GM18870 (cell line): Measurements from ENCODE around the gene OTULINL.
A peak's percentile ranks its signal among the peaks of the same experiment; 100 is the strongest.
"Not testable (repeated sequence)": the region's sequence is repeated elsewhere in the genome, so short reads cannot be mapped to it uniquely, and the experiment has no call there.

Experiments used
- ATAC-seq: cut with Tn5 transposase; IDR thresholded peaks from one replicate; pipeline ENCODE4 v1.9.1; 2021; ENCODE audit warnings: moderate library complexity; ENCODE audit not compliant: unreplicated experiment

OTULINL gene

GRCh38 chr5:14581106-14581890, at the start of gene OTULINL:
OTULINL (plus strand) TSS chr5:14581792; CDS start chr5:14581895, 103 bp downstream.
- ATAC-seq, result peak; percentile 78

GRCh38 chr5:14532180-14532579, 49.4 kb upstream of the OTULINL start:
- no peak for ATAC-seq

GRCh38 chr5:14534773-14535172, 46.8 kb upstream of the OTULINL start:
- ATAC-seq, result no peak

- no peak for ATAC-seq
These were observed 36.3 kb upstream of the OTULINL start for GRCh38 chr5:14545308-14545707.

GRCh38 chr5:14545862-14546261, 35.7 kb upstream of the OTULINL start:
- ATAC-seq, result no peak

GRCh38 chr5:14547666-14548065, 33.9 kb upstream of the OTULINL start:
- ATAC-seq, result no peak

GRCh38 chr5:14551211-14551610, 30.4 kb upstream of the OTULINL start:
- ATAC-seq, result no peak

GRCh38 chr5:14552017-14552416, 29.6 kb upstream of the OTULINL start:
- no peak for ATAC-seq

GRCh38 chr5:14554288-14554687, 27.3 kb upstream of the OTULINL start:
- not testable (repeated sequence) for ATAC-seq

GRCh38 chr5:14556015-14556414, 25.6 kb upstream of the OTULINL start:
- ATAC-seq, result no peak

- ATAC-seq, result no peak
These were observed 24.3 kb upstream of the OTULINL start for GRCh38 chr5:14557203-14557770.

GRCh38 chr5:14557791-14558415, 23.7 kb upstream of the OTULINL start:
- no peak for ATAC-seq

- no peak for ATAC-seq
These were observed 21.4 kb upstream of the OTULINL start for GRCh38 chr5:14560091-14560595.

- ATAC-seq, result no peak
These were observed 19.9 kb upstream of the OTULINL start for GRCh38 chr5:14561741-14562140.

- ATAC-seq, result no peak
These were observed 13.3 kb upstream of the OTULINL start for GRCh38 chr5:14568333-14568732.

GRCh38 chr5:14569948-14570691, 11.5 kb upstream of the OTULINL start:
- no peak for ATAC-seq

- ATAC-seq, result no peak
These were observed 9.7 kb upstream of the OTULINL start for GRCh38 chr5:14571901-14572300.

GRCh38 chr5:14572385-14572784, 9.2 kb upstream of the OTULINL start:
- ATAC-seq, result no peak

- no peak for ATAC-seq
These were observed 8.8 kb upstream of the OTULINL start for GRCh38 chr5:14572836-14573235.

- ATAC-seq, result no peak
These were observed 7.5 kb upstream of the OTULINL start for GRCh38 chr5:14574096-14574495.

- ATAC-seq, result no peak
These were observed 6.6 kb upstream of the OTULINL start for GRCh38 chr5:14574891-14575508.
